GM19328 (cell line): ENCODE data around the gene KRT14.
"Not testable (repeated sequence)": the region's sequence is repeated elsewhere in the genome, so short reads cannot be mapped to it uniquely, and the experiment has no call there.

ENCODE experiments used
- ATAC-seq: cut with Tn5 transposase; IDR thresholded peaks from one replicate; pipeline ENCODE4 v1.9.1; 2021; ENCODE audit warnings: mild to moderate bottlenecking, moderate library complexity; ENCODE audit not compliant: unreplicated experiment

The KRT14 gene

GRCh38 chr17:41548844-41549595 is 37.7 kb downstream of the KRT14 start:
- ATAC-seq = no peak

- no peak for ATAC-seq
These were observed 38.5 kb downstream of the KRT14 start for GRCh38 chr17:41547921-41548843.

- no peak for ATAC-seq
These were observed 39.3 kb downstream of the KRT14 start for GRCh38 chr17:41547378-41547841.

GRCh38 chr17:41546819-41547218 is 39.9 kb downstream of the KRT14 start:
- ATAC-seq = no peak

- no peak for ATAC-seq
These were observed 40.8 kb downstream of the KRT14 start for GRCh38 chr17:41545829-41546410.

- ATAC-seq = no peak
These were observed 41.8 kb downstream of the KRT14 start for GRCh38 chr17:41544935-41545334.

GRCh38 chr17:41544491-41544892 is 42.2 kb downstream of the KRT14 start:
- ATAC-seq = no peak

- ATAC-seq = not testable (repeated sequence)
These were observed 43.9 kb downstream of the KRT14 start for GRCh38 chr17:41542786-41543185.

GRCh38 chr17:41542357-41542756 is 44.3 kb downstream of the KRT14 start:
- no peak for ATAC-seq

GRCh38 chr17:41540921-41541625 is 45.6 kb downstream of the KRT14 start:
- ATAC-seq = no peak

GRCh38 chr17:41539979-41540701 is 46.6 kb downstream of the KRT14 start:
- ATAC-seq = no peak

- ATAC-seq = no peak
These were observed 47.6 kb downstream of the KRT14 start for GRCh38 chr17:41539071-41539492.

- no peak for ATAC-seq
These were observed 48.1 kb downstream of the KRT14 start for GRCh38 chr17:41538565-41538991.

GRCh38 chr17:41537990-41538389 is 48.7 kb downstream of the KRT14 start:
- ATAC-seq = no peak

- ATAC-seq = no peak
These were observed 49.1 kb downstream of the KRT14 start for GRCh38 chr17:41537614-41537954.

GRCh38 chr17:41536741-41537613 is 49.7 kb downstream of the KRT14 start:
- ATAC-seq = no peak

- no peak for ATAC-seq
These were observed 50.8 kb downstream of the KRT14 start for GRCh38 chr17:41535764-41536481.

- no peak for ATAC-seq
These were observed 51.7 kb downstream of the KRT14 start for GRCh38 chr17:41534899-41535546.
